HepG2 (cell line): ENCODE data around the gene MYO10. TPM values are rescaled to one million over a fixed set of nuclear protein-coding genes. Genes with fewer than 3 reads are reported as not detected.

Source experiments
- GATAD1 ChIP-seq: IDR thresholded peaks from 2 replicates; pipeline ENCODE4 v1.6.1; 2016; ENCODE audit warnings: missing genetic modification reagents, missing compliant biosample characterization
- HHEX ChIP-seq: IDR thresholded peaks from 2 replicates; pipeline ENCODE4 v1.6.1; 2016; ENCODE audit warnings: control low read depth
- HOXA7 ChIP-seq: sonication (generic); formaldehyde crosslinking; IDR thresholded peaks from 2 replicates; pipeline ENCODE4 v1.8.1; 2022; ENCODE audit warnings: mild to moderate bottlenecking, missing genetic modification reagents, moderate library complexity
- NFYC ChIP-seq: IDR thresholded peaks from 2 replicates; pipeline ENCODE4 v1.6.1; 2016; ENCODE audit warnings: missing genetic modification reagents, missing compliant biosample characterization
- RORA ChIP-seq: sonication (generic); formaldehyde crosslinking; IDR thresholded peaks from 2 replicates; pipeline ENCODE4 v1.5.0; 2020; ENCODE audit warnings: mild to moderate bottlenecking, missing genetic modification reagents, moderate library complexity
- SALL1 ChIP-seq: sonication (generic); formaldehyde crosslinking; IDR thresholded peaks from 2 replicates; pipeline ENCODE4 v1.8.0; 2022; ENCODE audit warnings: mild to moderate bottlenecking, missing genetic modification reagents
- SRF ChIP-seq: IDR thresholded peaks from 2 replicates; pipeline ENCODE4 v1.6.1; 2011; ENCODE audit warnings: mild to moderate bottlenecking, low read depth, low read length, moderate library complexity
- SSRP1 ChIP-seq: IDR thresholded peaks from 2 replicates; pipeline ENCODE4 v1.6.1; 2016; ENCODE audit warnings: control low read depth
- ZFYVE20 ChIP-seq: sonication (generic); formaldehyde crosslinking; IDR thresholded peaks from 2 replicates; pipeline ENCODE4 v1.8.0; 2023; ENCODE audit warnings: low read depth, mild to moderate bottlenecking, moderate library complexity, missing genetic modification reagents, borderline replicate concordance
- ZKSCAN8 ChIP-seq: IDR thresholded peaks from 2 replicates; pipeline ENCODE4 v1.6.1; 2016; ENCODE audit warnings: borderline replicate concordance, missing genetic modification reagents, missing compliant biosample characterization
- ZNF354B ChIP-seq: sonication (generic); formaldehyde crosslinking; IDR thresholded peaks from 2 replicates; pipeline ENCODE4 v1.8.0; 2022; ENCODE audit warnings: mild to moderate bottlenecking, missing genetic modification reagents
- ZNF558 ChIP-seq: sonication (generic); formaldehyde crosslinking; IDR thresholded peaks from 2 replicates; pipeline ENCODE4 v1.9.0; 2022; ENCODE audit warnings: mild to moderate bottlenecking, missing genetic modification reagents, borderline replicate concordance
- ZNF713 ChIP-seq: sonication (generic); formaldehyde crosslinking; IDR thresholded peaks from 2 replicates; pipeline ENCODE4 v1.4.0; 2020; ENCODE audit warnings: mild to moderate bottlenecking, missing genetic modification reagents
- ZNF747 ChIP-seq: sonication (generic); formaldehyde crosslinking; IDR thresholded peaks from 2 replicates; pipeline ENCODE4 v1.8.1; 2023; ENCODE audit warnings: missing genetic modification reagents, mild to moderate bottlenecking, borderline replicate concordance
- polyA plus RNA-seq, 8 experiments: library from polyadenylated mRNA; depleted of rRNA in 3 of 8; stranded (reverse) in 7 of 8; unstranded in 1 of 8; fragments of >200 nt; fragmentation: Illumina TruSeq in 4 of 8; extraction: Trizol in 4 of 8; gene quantifications; 2 replicates each; pipeline versions ENCODE4 v1.2.1 to v1.2.3, GENCODE V29; 2011 to 2016; ENCODE audit warnings: low read depth in 4 of 8, missing spikeins in 1 of 8, mixed read lengths in 1 of 8; ENCODE audit not compliant: insufficient read depth in 1 of 8
- total RNA-seq, 5 experiments: library from RNA; depleted of rRNA; stranded (reverse); fragments of >200 nt; fragmentation: Illumina TruSeq; extraction: Trizol; gene quantifications; 2 replicates each; pipeline ENCODE4 v1.2.3, GENCODE V29; 2016; ENCODE audit warnings: low read depth in 1 of 5
- TF ChIP-seq, protein P1 (sequence below), 2 experiments: sonication (generic) in 1 of 2; formaldehyde crosslinking in 1 of 2; IDR thresholded peaks; 2 replicates each; pipeline versions ENCODE4 v1.6.1 to v1.9.0; 2014 to 2022; ENCODE audit warnings: antibody characterized with exemption in 1 of 2, borderline replicate concordance in 1 of 2, inconsistent platforms in 1 of 2, low read depth in 1 of 2, missing genetic modification reagents in 1 of 2
- TF ChIP-seq, protein P2 (sequence below): sonication (generic); formaldehyde crosslinking; IDR thresholded peaks from 2 replicates; pipeline ENCODE4 v1.4.0; 2020; ENCODE audit warnings: missing genetic modification reagents
- TF ChIP-seq, protein P3 (sequence below), 2 experiments: fragments of 450-650 bp in 1 of 2; sonication (generic) in 1 of 2; formaldehyde crosslinking; IDR thresholded peaks; 2 replicates each; pipeline versions ENCODE4 v1.5.0 to v1.8.0; 2020 to 2022; ENCODE audit warnings: mild to moderate bottlenecking in 1 of 2, missing genetic modification reagents in 1 of 2

The MYO10 gene
- total and polyA plus RNA-seq, 2 of the 13 experiments (the other 11 are each of a cell fraction or from before 2014, with no cell fraction given) = 4.5 to 14.0 TPM

DNA sequence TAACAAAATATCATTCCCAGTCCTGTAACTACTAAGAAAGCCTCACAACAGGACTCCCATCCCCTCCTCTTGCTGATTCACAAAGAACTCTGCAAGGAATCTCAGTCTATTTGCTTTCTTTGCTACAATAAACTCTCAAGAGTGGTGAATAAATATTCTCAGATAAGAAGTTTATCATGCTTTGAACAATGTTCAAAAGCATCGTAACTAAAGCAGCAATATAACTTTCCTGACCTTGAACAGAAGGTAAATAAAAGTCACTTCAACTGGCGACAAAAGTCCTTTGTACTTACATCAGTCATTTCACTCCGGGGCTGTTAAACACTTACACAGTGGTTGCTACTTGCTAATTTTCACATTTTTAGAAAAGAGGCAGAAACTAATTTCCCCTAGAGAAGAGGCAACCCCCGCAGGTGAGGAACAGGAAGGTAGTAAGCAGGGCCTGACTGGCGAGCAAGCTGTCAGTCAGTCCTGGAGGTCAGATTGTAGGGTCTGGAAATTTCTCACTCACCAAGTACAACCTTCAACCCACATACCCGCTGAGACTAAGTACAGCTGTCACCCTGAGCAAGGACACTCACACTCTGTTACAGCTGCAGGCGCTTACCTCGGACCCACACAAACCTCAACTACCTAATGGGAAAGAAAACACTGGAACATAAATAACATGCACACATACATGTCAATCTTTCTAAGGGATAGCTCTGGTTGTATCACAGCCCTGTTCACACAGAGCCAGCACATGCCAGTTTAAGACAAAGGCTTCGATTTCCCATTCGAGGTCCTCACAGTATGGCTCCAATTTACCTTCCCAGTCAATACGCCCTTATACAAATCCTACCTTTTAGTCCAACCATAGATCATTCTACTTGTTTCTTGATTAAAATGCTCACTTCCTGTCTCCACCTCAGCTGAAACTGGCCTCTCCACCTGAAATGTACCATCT lies 214.7 kb downstream of the MYO10 start (continued):
- no peak for TF ChIP-seq NFYC (CRISPR knock-in tag)
- no peak for TF ChIP-seq ZNF558
- 0 out of 2 replicates have a peak, but pooled peaks have one; percentile 8 for TF ChIP-seq GATAD1 (CRISPR knock-in tag)
- TF ChIP-seq HOXA7 (CRISPR knock-in tag) = no peak
- TF ChIP-seq SSRP1 (CRISPR knock-in tag) = no peak
- no peak for TF ChIP-seq RORA (CRISPR knock-in tag)
- TF ChIP-seq ZNF354B (CRISPR knock-in tag) = no peak
- TF ChIP-seq ZNF713 (CRISPR knock-in tag) = no peak
- TF ChIP-seq ZFYVE20 (CRISPR knock-in tag) = no peak
- TF ChIP-seq HHEX (CRISPR knock-in tag) = no peak; the same call in 1 of the 2 replicates
- TF ChIP-seq, protein P1, sequence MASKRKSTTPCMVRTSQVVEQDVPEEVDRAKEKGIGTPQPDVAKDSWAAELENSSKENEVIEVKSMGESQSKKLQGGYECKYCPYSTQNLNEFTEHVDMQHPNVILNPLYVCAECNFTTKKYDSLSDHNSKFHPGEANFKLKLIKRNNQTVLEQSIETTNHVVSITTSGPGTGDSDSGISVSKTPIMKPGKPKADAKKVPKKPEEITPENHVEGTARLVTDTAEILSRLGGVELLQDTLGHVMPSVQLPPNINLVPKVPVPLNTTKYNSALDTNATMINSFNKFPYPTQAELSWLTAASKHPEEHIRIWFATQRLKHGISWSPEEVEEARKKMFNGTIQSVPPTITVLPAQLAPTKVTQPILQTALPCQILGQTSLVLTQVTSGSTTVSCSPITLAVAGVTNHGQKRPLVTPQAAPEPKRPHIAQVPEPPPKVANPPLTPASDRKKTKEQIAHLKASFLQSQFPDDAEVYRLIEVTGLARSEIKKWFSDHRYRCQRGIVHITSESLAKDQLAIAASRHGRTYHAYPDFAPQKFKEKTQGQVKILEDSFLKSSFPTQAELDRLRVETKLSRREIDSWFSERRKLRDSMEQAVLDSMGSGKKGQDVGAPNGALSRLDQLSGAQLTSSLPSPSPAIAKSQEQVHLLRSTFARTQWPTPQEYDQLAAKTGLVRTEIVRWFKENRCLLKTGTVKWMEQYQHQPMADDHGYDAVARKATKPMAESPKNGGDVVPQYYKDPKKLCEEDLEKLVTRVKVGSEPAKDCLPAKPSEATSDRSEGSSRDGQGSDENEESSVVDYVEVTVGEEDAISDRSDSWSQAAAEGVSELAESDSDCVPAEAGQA (IDR thresholded peaks at IDR 0.05; ENCODE audit: low read depth) = no peak
- TF ChIP-seq, protein P1 (CRISPR knock-in tag; IDR thresholded peaks at IDR 0.05; ENCODE audit: borderline replicate concordance) = no peak
- TF ChIP-seq, protein P2, sequence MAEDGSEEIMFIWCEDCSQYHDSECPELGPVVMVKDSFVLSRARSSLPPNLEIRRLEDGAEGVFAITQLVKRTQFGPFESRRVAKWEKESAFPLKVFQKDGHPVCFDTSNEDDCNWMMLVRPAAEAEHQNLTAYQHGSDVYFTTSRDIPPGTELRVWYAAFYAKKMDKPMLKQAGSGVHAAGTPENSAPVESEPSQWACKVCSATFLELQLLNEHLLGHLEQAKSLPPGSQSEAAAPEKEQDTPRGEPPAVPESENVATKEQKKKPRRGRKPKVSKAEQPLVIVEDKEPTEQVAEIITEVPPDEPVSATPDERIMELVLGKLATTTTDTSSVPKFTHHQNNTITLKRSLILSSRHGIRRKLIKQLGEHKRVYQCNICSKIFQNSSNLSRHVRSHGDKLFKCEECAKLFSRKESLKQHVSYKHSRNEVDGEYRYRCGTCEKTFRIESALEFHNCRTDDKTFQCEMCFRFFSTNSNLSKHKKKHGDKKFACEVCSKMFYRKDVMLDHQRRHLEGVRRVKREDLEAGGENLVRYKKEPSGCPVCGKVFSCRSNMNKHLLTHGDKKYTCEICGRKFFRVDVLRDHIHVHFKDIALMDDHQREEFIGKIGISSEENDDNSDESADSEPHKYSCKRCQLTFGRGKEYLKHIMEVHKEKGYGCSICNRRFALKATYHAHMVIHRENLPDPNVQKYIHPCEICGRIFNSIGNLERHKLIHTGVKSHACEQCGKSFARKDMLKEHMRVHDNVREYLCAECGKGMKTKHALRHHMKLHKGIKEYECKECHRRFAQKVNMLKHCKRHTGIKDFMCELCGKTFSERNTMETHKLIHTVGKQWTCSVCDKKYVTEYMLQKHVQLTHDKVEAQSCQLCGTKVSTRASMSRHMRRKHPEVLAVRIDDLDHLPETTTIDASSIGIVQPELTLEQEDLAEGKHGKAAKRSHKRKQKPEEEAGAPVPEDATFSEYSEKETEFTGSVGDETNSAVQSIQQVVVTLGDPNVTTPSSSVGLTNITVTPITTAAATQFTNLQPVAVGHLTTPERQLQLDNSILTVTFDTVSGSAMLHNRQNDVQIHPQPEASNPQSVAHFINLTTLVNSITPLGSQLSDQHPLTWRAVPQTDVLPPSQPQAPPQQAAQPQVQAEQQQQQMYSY (CRISPR knock-in tag) = no peak
- TF ChIP-seq SRF = no peak
- TF ChIP-seq, protein P3, sequence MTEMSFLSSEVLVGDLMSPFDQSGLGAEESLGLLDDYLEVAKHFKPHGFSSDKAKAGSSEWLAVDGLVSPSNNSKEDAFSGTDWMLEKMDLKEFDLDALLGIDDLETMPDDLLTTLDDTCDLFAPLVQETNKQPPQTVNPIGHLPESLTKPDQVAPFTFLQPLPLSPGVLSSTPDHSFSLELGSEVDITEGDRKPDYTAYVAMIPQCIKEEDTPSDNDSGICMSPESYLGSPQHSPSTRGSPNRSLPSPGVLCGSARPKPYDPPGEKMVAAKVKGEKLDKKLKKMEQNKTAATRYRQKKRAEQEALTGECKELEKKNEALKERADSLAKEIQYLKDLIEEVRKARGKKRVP (CRISPR knock-in tag; IDR thresholded peaks at IDR 0.05) = peak in 1 of 2 experiments; percentile 62; a peak in 2 of 4 replicates
- 0 out of 2 replicates have a peak, but pooled peaks have one; percentile 34 for TF ChIP-seq ZKSCAN8 (CRISPR knock-in tag)
- TF ChIP-seq SALL1 = peak; percentile 54
- TF ChIP-seq ZNF747 (CRISPR knock-in tag) = no peak
